PC-9 (cell line): Measurements from ENCODE around the gene KLF13. TPM values are rescaled to one million over a fixed set of nuclear protein-coding genes. Genes with fewer than 3 reads are reported as not detected.

ENCODE experiments used
- BruUV-seq: library from RNA; stranded (reverse); fragments of 400-500 nt; replicated peaks from 2 replicates; lab custom pipeline; 2021; lab: Mats Ljungman, UMichigan
- CTCF ChIA-PET: fragments of 300-600 bp; sonication (Branson Sonifier 250); formaldehyde crosslinking; loops from one replicate; lab custom pipeline; 2022; ENCODE audit warnings: antibody characterized with exemption; lab: Charles Lee
- POLR2A ChIA-PET: fragments of 300-600 bp; sonication (Branson Sonifier 250); formaldehyde crosslinking; loops from one replicate; lab custom pipeline; 2022; ENCODE audit warnings: antibody characterized with exemption; ENCODE audit not compliant: unreplicated experiment; lab: Charles Lee
- DNase-seq, 2 experiments: peaks; one replicate each; pipeline versions ENCODE4 v3.0.0 to v3.0.0-alpha.2; 2015 to 2022; ENCODE audit warnings: mixed read lengths in 1 of 2
- H2AFZ ChIP-seq: fragments of 200-600 bp; sonication (generic); 2 replicates; pipeline ENCODE4 v1.8.1; 2017; ENCODE audit warnings: antibody characterized with exemption
- H3F3A ChIP-seq: fragments of 200-600 bp; sonication (generic); 2 replicates; pipeline ENCODE4 v1.8.1; 2017; ENCODE audit warnings: antibody characterized with exemption, mild to moderate bottlenecking, low read depth; ENCODE audit not compliant: insufficient read depth
- H3K27ac ChIP-seq: fragments of 200-600 bp; sonication (generic); 2 replicates; pipeline ENCODE4 v1.6.1; 2016; ENCODE audit warnings: mixed run types
- H3K27me3 ChIP-seq: fragments of 200-600 bp; sonication (generic); 2 replicates; pipeline ENCODE4 v1.6.1; 2016; ENCODE audit warnings: low read depth, mixed run types; ENCODE audit not compliant: insufficient read depth
- H3K36me3 ChIP-seq: fragments of 200-600 bp; sonication (generic); 2 replicates; pipeline ENCODE4 v1.6.1; 2016; ENCODE audit warnings: low read depth, mixed run types
- H3K4me1 ChIP-seq: fragments of 200-600 bp; sonication (generic); replicated peaks from 2 replicates; pipeline ENCODE4 v1.6.1; 2016; ENCODE audit warnings: mixed run types; ENCODE audit not compliant: insufficient read depth
- H3K4me2 ChIP-seq: fragments of 200-600 bp; sonication (generic); 2 replicates; pipeline ENCODE4 v1.6.1; 2017; ENCODE audit warnings: mixed run types
- H3K4me3 ChIP-seq: fragments of 200-600 bp; sonication (generic); 2 replicates; pipeline ENCODE4 v1.6.1; 2016; ENCODE audit warnings: mixed run types
- H3K79me2 ChIP-seq: fragments of 200-600 bp; sonication (generic); 2 replicates; pipeline ENCODE4 v1.6.1; 2017; ENCODE audit warnings: low read depth, mixed run types
- H3K9me2 ChIP-seq: fragments of 200-600 bp; sonication (generic); 2 replicates; pipeline ENCODE4 v1.8.1; 2017; ENCODE audit warnings: mild to moderate bottlenecking; ENCODE audit not compliant: insufficient read depth
- H3K9me3 ChIP-seq: fragments of 200-600 bp; sonication (generic); 2 replicates; pipeline ENCODE4 v1.8.1; 2016; ENCODE audit warnings: low read depth; ENCODE audit not compliant: insufficient read depth
- H4K20me1 ChIP-seq: fragments of 200-600 bp; sonication (generic); 2 replicates; pipeline ENCODE4 v1.8.1; 2017; ENCODE audit not compliant: insufficient read depth
- EZH2 ChIP-seq: fragments of 200-600 bp; sonication (generic); IDR thresholded peaks from 2 replicates; pipeline ENCODE4 v1.8.0; 2017; ENCODE audit warnings: antibody characterized with exemption, low read depth
- intact Hi-C: fragments of 100-400 bp; cut with micrococcal nuclease; formaldehyde crosslinking; loops from one replicate; pipeline ENCODE4 v1.10.0; 2022; ENCODE audit not compliant: unreplicated experiment
- total RNA-seq: library from RNA; stranded (reverse); gene quantifications from 2 replicates; pipeline ENCODE4 v1.2.3, GENCODE V29; 2021
- TF ChIP-seq, protein P1 (sequence below): fragments of 200-600 bp; sonication (generic); conservative IDR thresholded peaks from 2 replicates; pipeline ENCODE4 v1.6.1; 2017; ENCODE audit warnings: mixed run types, antibody characterized with exemption, mild to moderate bottlenecking, moderate library complexity

KLF13 gene
- total RNA-seq, 1 experiment from 2014 or later, result 3.4 TPM

DNA sequence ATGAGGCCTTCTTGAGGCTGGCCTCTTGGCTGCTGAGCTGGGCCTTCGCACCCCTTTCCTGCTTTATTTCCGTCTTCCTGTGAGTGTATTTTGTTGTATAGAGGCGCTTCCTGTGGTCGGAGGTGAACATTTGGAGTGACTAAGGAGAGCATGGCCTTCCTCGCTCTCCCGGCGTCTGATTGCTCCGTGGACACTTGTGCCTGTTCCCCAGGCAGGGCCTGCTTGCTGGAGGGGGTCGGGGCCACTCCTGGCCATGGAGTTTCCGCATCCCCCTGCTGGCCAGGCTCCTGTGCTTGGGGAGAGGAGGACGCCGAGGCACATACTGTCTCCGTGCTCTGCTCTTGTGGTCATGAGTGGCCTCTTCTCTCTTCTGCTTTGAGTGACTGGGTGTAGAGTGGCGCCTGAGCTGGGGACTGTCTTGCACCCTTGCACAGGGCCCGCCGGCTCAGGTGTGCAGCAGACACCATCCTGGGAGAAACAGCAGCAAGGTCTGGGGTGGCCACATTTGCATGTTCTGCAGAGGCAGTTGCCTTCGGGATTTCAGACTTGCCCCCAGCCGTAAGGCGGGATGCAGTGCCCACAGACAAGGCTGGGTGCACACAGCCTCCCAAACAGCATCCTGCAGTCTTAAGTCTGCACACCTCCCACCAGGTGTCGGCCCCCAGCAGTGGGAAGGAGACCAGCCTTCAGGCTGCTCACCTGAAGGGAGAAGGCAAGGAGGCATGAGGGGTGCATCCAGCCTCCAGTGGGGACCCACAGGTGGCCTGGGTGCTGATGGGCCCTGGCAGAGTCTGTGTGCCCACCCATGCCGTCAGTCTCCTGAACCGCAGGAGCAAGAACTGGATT is 16.4 kb downstream of the KLF13 start:
- H3K9me2 ChIP-seq, result no peaks in the 10 kb centered on the region
- H3K4me2 ChIP-seq, result no peak overlapping the region
- DNase-seq, result no peak
- no peak overlapping the region for H3K4me3 ChIP-seq
- H4K20me1 ChIP-seq, result no peaks in the 10 kb centered on the region
- no peaks in the 10 kb centered on the region for H3F3A ChIP-seq
- BruUV-seq, result no TSS peak
- ChIA-PET CTCF (no interaction called here), POLR2A (no interaction called here)
- no peaks in the 10 kb centered on the region for H3K4me1 ChIP-seq
- H3K79me2 ChIP-seq, result no peaks in the 10 kb centered on the region
- no peak overlapping the region for H2AFZ ChIP-seq
- intact Hi-C loops, result no loop called here
- peaks cover 52% of the 10 kb centered on the region for H3K27me3 ChIP-seq
- no peak for TF ChIP-seq EZH2
- TF ChIP-seq, protein P1, sequence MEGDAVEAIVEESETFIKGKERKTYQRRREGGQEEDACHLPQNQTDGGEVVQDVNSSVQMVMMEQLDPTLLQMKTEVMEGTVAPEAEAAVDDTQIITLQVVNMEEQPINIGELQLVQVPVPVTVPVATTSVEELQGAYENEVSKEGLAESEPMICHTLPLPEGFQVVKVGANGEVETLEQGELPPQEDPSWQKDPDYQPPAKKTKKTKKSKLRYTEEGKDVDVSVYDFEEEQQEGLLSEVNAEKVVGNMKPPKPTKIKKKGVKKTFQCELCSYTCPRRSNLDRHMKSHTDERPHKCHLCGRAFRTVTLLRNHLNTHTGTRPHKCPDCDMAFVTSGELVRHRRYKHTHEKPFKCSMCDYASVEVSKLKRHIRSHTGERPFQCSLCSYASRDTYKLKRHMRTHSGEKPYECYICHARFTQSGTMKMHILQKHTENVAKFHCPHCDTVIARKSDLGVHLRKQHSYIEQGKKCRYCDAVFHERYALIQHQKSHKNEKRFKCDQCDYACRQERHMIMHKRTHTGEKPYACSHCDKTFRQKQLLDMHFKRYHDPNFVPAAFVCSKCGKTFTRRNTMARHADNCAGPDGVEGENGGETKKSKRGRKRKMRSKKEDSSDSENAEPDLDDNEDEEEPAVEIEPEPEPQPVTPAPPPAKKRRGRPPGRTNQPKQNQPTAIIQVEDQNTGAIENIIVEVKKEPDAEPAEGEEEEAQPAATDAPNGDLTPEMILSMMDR, result no peak
- no peaks in the 10 kb centered on the region for H3K36me3 ChIP-seq
- no peak overlapping the region for H3K27ac ChIP-seq
- H3K9me3 ChIP-seq, result no peaks in the 10 kb centered on the region

DNA sequence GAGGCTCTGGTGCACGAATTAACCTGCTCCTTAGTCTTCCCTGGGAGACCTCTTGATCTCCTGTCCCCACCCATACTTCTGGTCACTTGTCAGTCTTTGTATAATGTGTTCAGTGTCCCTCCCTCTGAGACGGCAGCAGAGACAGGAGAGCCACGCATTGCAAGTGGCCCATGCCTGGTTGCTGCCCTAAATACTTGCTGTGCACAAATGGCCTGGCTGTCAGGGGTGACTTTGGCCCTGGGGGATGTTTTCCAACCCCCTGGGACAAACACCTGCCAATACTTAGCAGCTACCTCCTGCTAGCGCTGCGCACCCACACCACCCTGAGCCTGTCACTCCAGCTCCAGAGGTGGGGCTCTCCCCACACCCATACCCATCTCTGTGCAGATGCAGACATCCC is 17.2 kb downstream of the KLF13 start:
- Histone ChIP-seq H3K4me2 (no peak overlapping the region), H3F3A (no peaks in the 10 kb centered on the region), H3K4me1 (no peaks in the 10 kb centered on the region), H3K9me3 (no peaks in the 10 kb centered on the region), H3K27ac (no peak overlapping the region), H3K36me3 (no peaks in the 10 kb centered on the region), H3K9me2 (no peaks in the 10 kb centered on the region), H2AFZ (no peak overlapping the region), H3K27me3 (peaks cover 57% of the 10 kb centered on the region), H4K20me1 (no peaks in the 10 kb centered on the region), H3K79me2 (no peaks in the 10 kb centered on the region), H3K4me3 (no peak overlapping the region)
- intact Hi-C loops, result no loop called here
- CTCF ChIA-PET, result no interaction called here
- no peak for DNase-seq
- TF ChIP-seq EZH2, result no peak
- TF ChIP-seq, protein P1, result no peak
- POLR2A ChIA-PET, result no interaction called here
- BruUV-seq, result no TSS peak

DNA sequence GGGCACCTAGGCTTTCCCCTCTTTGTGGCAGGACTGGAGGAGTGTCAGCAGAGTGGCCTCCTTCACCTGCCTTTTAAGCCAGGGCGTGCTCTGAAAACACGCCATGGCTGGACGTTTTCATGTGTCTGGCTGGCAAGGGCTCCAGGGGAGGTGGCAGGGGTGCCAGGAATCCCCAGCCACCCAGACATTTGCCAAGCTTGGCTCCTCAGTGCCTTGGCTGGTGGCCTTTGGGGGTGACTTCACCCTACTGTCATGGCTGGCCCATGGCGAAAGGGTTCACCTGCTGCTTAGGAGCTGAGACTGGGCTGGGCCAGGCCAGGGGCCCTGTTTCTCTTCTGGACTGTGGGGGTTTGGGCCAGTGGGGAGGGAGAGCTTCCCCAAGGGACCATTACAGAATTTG is 17.6 kb downstream of the KLF13 start:
- BruUV-seq, result no TSS peak
- Histone ChIP-seq H3K4me3 (no peak overlapping the region), H3K4me2 (no peak overlapping the region), H4K20me1 (no peaks in the 10 kb centered on the region), H3K9me2 (no peaks in the 10 kb centered on the region), H3K9me3 (no peaks in the 10 kb centered on the region), H3K27ac (no peak overlapping the region), H2AFZ (no peak overlapping the region), H3K36me3 (no peaks in the 10 kb centered on the region), H3K27me3 (peaks cover 61% of the 10 kb centered on the region), H3K4me1 (no peaks in the 10 kb centered on the region), H3K79me2 (no peaks in the 10 kb centered on the region), H3F3A (no peaks in the 10 kb centered on the region)
- no peak for DNase-seq
- TF ChIP-seq, protein P1, result no peak
- TF ChIP-seq EZH2, result no peak
- intact Hi-C loops, result no loop called here
- ChIA-PET CTCF (no interaction called here), POLR2A (no interaction called here)
